Body of pancreas (tissue), 4 donors: ENCODE measurements around the gene BABAM2. TPM values are rescaled to one million over a fixed set of nuclear protein-coding genes. Genes with fewer than 3 reads are reported as not detected.

Source experiments
- ATAC-seq: fragments of 150-250 bp; one replicate; pipeline ENCODE4 v1.9.1; 2016
- DNase-seq, 4 donors: peaks; one replicate each; pipeline ENCODE4 v3.0.0-alpha.2; 2019
- H3K27ac ChIP-seq, 4 donors: fragments of 200-600 bp; sonication (generic); 1 replicate in 3 of 4; 2 replicates in 1 of 4; pipeline versions ENCODE4 v1.5.1 to v1.6.1; 2016 to 2019; ENCODE audit warnings: mild to moderate bottlenecking in 1 of 4, mixed read lengths in 1 of 4, moderate library complexity in 1 of 4
- H3K27me3 ChIP-seq, 2 donors: fragments of 200-600 bp; sonication (generic); one replicate each; pipeline ENCODE4 v1.6.0; 2016; ENCODE audit warnings: mild to moderate bottlenecking in 1 of 2
- H3K36me3 ChIP-seq, 2 donors: fragments of 200-600 bp; sonication (generic); replicated peaks in 1 of 2; 2 replicates each; pipeline ENCODE4 v1.5.1; 2016; ENCODE audit warnings: low read depth in 2 of 2; ENCODE audit not compliant: insufficient read depth in 1 of 2
- H3K4me1 ChIP-seq: fragments of 200-600 bp; sonication (generic); one replicate; pipeline ENCODE4 v1.6.0; 2016
- H3K4me3 ChIP-seq, 2 donors: fragments of 200-600 bp; sonication (generic); 1 replicate in 1 of 2; 2 replicates in 1 of 2; pipeline ENCODE4 v1.5.1; 2016 to 2019
- H3K9me3 ChIP-seq, 3 donors: fragments of 200-600 bp; sonication (generic); 1 replicate in 2 of 3; 2 replicates in 1 of 3; pipeline ENCODE4 v1.5.1; 2016
- POLR2A ChIP-seq, 3 donors: fragments of 450-650 bp; IDR thresholded peaks; one replicate each; pipeline ENCODE4 v1.6.1; 2016; ENCODE audit warnings: antibody characterized with exemption in 3 of 3, mild to moderate bottlenecking in 2 of 3
- WGBS, 2 donors: methylation state at CpG; one replicate each; pipeline ENCODE4 v1.1.5; 2017; 5-methylcytosine and 5-hydroxymethylcytosine counted together
- intact Hi-C: fragments of 100-400 bp; cut with DNase I; formaldehyde crosslinking; loops from one replicate; pipeline ENCODE4 v1.15.1; 2023
- total RNA-seq, 2 donors: library from RNA; depleted of rRNA; stranded (reverse); fragments of >200 nt; gene quantifications; one replicate each; pipeline ENCODE4 v1.1.0, GENCODE V29; 2016
- TF ChIP-seq, protein P1 (sequence below), 7 experiments: fragments of 450-650 bp in 4 of 7; fragments of 200-600 bp in 3 of 7; sonication (generic) in 3 of 7; IDR thresholded peaks; one replicate each; pipeline ENCODE4 v1.5.1; 2016 to 2019; ENCODE audit warnings: antibody characterized with exemption in 7 of 7

The BABAM2 gene
- total RNA-seq, 2 donors from 2014 or later: 20.5 to 22.4 TPM

DNA sequence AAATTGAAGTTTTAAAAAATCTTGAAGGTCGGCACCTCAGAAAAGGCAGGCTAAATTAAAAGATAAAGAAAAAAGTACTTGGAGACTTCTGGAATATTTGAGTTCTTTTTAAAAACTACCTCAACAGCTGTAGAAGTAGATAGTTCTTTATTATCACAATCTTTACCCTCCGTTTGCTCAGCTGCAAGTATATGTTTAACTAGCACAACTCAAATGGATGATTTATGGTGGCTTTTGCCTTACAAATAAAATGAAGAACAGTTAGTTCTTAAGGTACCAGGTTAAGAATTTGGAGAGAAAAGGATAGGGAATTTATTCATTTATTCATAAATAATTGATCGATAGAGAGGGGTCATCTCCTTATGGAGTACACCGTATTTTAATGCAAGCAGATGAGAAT, 264.6 kb downstream of the BABAM2 start:
- no peak for ATAC-seq
- intact Hi-C loops: no loop called here
- 33 to 34% methylated on average over 4 of the region's 4 CpGs for WGBS, 2 donors

DNA sequence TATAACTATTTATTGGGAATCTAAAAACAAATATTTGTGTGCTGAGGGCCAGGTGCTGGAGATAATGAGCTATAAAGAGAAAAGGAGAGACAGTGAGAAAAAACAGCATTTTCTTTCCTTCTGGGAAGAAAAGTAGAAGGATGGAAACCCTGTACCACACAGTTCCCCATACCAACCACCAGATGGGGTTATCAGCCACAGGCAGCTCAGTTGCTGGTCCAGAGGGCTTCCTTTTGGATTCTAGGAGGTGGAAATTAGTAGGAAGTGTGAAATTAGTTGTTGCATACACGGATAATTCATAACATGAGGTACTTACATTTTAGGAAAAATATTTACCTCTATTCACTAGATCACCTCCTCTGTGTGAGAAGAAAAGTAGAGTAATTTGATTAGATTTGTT, 265.1 kb downstream of the BABAM2 start:
- Histone ChIP-seq H3K36me3 (no peaks in the 10 kb centered on the region), H3K9me3 (no peaks in the 10 kb centered on the region), H3K27ac (no peak overlapping the region), H3K4me3 (no peak overlapping the region), H3K4me1 (peaks cover 12% of the 10 kb centered on the region), H3K27me3 (no peaks in the 10 kb centered on the region)
- DNase-seq (no peak), ATAC-seq (no peak)
- intact Hi-C loops: no loop called here
- 52 to 63% methylated on average over 1 of the region's 1 CpG for WGBS, 2 donors
- TF ChIP-seq, protein P1, sequence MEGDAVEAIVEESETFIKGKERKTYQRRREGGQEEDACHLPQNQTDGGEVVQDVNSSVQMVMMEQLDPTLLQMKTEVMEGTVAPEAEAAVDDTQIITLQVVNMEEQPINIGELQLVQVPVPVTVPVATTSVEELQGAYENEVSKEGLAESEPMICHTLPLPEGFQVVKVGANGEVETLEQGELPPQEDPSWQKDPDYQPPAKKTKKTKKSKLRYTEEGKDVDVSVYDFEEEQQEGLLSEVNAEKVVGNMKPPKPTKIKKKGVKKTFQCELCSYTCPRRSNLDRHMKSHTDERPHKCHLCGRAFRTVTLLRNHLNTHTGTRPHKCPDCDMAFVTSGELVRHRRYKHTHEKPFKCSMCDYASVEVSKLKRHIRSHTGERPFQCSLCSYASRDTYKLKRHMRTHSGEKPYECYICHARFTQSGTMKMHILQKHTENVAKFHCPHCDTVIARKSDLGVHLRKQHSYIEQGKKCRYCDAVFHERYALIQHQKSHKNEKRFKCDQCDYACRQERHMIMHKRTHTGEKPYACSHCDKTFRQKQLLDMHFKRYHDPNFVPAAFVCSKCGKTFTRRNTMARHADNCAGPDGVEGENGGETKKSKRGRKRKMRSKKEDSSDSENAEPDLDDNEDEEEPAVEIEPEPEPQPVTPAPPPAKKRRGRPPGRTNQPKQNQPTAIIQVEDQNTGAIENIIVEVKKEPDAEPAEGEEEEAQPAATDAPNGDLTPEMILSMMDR (IDR thresholded peaks at IDR 0.05): peak in 5 of 7 experiments; percentile 17 to 47 (median 26)
- TF ChIP-seq POLR2A (IDR thresholded peaks at IDR 0.05): no peak

More for the DNA sequence above, 264.6 kb downstream of the BABAM2 start:
- no peaks in the 10 kb centered on the region for H3K27me3 ChIP-seq
- H3K4me3 ChIP-seq: no peak overlapping the region
- H3K4me1 ChIP-seq: peaks cover 12% of the 10 kb centered on the region
- TF ChIP-seq, protein P1 (IDR thresholded peaks at IDR 0.05): no peak
- no peak for TF ChIP-seq POLR2A (IDR thresholded peaks at IDR 0.05)
- H3K9me3 ChIP-seq: no peaks in the 10 kb centered on the region
- DNase-seq: no peak
- no peak overlapping the region for H3K27ac ChIP-seq
- no peaks in the 10 kb centered on the region for H3K36me3 ChIP-seq

DNA sequence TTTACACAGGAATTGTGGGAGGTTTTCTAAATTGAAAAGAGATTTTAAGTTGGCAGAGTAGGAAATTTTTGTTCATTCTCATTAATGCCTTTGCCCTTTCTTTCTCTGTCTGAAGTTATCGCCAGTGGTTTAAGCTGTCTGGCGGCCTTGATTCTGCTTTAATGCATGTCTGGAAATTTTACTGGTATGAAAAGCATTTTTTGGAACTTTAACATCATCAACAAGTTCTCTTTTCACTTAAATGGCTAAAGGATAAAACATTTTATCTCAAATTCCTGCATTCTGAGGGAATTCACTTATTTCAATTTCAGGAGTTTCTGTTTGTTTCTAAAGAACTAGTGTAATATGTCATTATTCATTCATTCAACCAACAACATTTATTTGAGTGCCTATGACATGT, 268.3 kb downstream of the BABAM2 start:
- peaks cover 21% of the 10 kb centered on the region for H3K4me1 ChIP-seq
- 100% methylated on average over 2 of the region's 2 CpGs for WGBS, 2 donors
- H3K27me3 ChIP-seq: no peaks in the 10 kb centered on the region
- DNase-seq (no peak), ATAC-seq (no peak)
- no peak for TF ChIP-seq POLR2A (IDR thresholded peaks at IDR 0.05)
- TF ChIP-seq, protein P1 (IDR thresholded peaks at IDR 0.05): no peak
- H3K4me3 ChIP-seq: no peak overlapping the region
- H3K36me3 ChIP-seq: no peaks in the 10 kb centered on the region
- no peaks in the 10 kb centered on the region for H3K9me3 ChIP-seq
- H3K27ac ChIP-seq: no peak overlapping the region
- intact Hi-C loops: no loop called here

DNA sequence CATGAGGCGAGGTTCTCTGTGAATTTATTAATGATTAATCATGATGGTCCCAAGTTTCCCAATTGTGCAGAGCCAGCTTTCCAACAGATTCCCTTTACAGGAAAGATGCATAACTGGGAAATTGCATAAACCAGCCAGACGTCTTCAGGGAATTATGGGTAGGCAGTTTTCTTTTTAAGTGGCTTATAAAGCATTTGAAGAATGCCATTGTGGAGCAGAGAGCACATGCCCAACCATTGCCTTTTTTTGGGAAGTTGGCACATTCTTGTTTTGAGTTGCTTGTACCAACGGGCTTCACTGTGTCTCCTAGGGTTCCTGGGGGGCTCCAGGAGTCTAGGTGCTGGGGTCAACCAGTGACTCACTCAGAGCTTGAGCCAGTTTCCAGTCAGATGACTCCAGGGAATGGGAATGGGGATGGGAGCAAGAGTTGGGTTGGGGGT, 270.5 kb downstream of the BABAM2 start:
- no peak for ATAC-seq
- intact Hi-C loops: no loop called here
- WGBS, 2 donors: 62 to 77% methylated on average over 3 of the region's 3 CpGs
- TF ChIP-seq, protein P1 (IDR thresholded peaks at IDR 0.05): no peak
- no peak for TF ChIP-seq POLR2A (IDR thresholded peaks at IDR 0.05)
- Histone ChIP-seq H3K27ac (no peak overlapping the region), H3K36me3 (no peaks in the 10 kb centered on the region), H3K27me3 (no peaks in the 10 kb centered on the region), H3K4me1 (peaks cover 20% of the 10 kb centered on the region), H3K4me3 (no peak overlapping the region), H3K9me3 (no peaks in the 10 kb centered on the region)
- no peak for DNase-seq

DNA sequence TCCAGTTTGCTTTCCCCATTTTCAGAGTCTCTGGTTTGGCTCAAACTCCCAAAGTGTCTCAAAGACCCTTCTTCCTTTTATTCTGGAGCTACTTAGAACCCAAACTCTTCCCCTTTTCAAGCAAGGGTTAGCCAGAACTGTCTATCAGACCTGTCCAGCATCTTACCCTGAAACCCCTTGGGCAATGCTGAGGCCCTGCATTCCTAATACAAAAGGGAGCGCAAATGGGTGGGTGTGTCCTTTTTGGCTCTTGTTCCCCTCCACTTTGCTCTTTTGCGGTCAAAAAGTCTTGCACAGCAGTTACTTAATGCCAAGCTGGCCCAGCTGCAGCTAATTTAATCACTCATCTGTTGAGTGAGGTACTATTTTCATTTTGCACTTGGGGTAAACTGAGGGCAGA, 270.9 kb downstream of the BABAM2 start:
- TF ChIP-seq, protein P1 (IDR thresholded peaks at IDR 0.05): no peak
- no peak for TF ChIP-seq POLR2A (IDR thresholded peaks at IDR 0.05)
- DNase-seq: no peak
- peaks cover 20% of the 10 kb centered on the region for H3K4me1 ChIP-seq
- H3K4me3 ChIP-seq: no peak overlapping the region
- no peaks in the 10 kb centered on the region for H3K27me3 ChIP-seq
- H3K9me3 ChIP-seq: no peaks in the 10 kb centered on the region
- 93 to 98% methylated on average over 2 of the region's 2 CpGs for WGBS, 2 donors
- intact Hi-C loops: no loop called here
- no peaks in the 10 kb centered on the region for H3K36me3 ChIP-seq
- no peak for ATAC-seq
- no peak overlapping the region for H3K27ac ChIP-seq
